GM21786 (cell line): ENCODE data around the gene PLEKHM1.

Source experiments
- ATAC-seq: cut with Tn5 transposase; IDR thresholded peaks from one replicate; pipeline ENCODE4 v1.9.1; 2021; ENCODE audit not compliant: unreplicated experiment

Gene PLEKHM1

GRCh38 chr17:45404870-45405249 lies 85.7 kb downstream of the PLEKHM1 start:
- no peak for ATAC-seq

DNA sequence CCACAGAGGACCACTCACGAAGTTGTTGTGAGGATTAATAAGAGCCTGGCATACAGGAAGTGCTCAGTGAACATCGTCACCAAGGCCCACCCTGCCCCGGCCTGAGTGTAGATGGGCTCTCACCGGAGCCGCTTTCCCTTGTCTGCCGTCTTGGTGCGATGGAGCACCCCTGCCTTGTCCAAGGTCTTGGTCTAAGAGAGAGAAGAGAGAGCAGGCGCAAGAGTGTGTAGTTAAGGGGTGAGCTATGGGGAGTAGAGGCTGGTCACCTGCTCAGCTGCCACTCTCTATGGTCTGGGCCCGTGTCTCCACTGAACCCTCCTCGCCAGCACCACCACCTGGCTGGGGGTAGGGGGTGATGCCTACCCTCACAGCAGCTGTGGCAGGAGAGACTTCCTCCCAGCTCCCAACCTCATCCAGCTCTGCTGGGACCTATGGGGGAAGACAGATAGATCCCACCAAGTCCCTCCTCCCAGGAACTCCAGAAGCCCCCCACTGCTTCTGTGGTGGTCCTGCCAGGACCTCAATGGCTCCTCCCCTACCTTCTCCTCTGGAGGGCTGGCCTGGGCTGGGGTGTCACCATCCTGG lies 86.5 kb downstream of the PLEKHM1 start:
- no peak for ATAC-seq

- ATAC-seq: no peak
These were observed 87.6 kb downstream of the PLEKHM1 start for GRCh38 chr17:45402916-45403315.

DNA sequence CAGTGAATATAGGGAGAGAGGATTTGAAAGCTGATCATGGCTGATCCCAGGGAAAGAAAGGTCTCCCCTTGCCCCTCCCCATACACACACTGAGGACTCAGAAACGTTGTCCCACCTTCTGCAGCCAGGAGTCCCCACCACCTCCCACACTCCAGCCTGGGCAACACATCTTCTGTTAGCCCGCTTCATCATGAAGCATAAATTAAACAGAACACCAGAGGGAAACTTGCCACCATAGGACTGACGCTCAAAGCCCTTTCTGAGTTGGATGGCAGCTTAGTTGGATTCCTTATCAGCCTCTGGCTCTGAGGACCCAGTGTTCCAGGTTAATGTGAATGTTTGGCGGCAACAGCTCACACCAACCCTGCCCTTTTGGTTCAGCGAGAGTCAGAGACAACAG lies 91.7 kb downstream of the PLEKHM1 start:
- ATAC-seq: no peak

GRCh38 chr17:45397796-45398195 lies 92.7 kb downstream of the PLEKHM1 start:
- ATAC-seq: no peak

- ATAC-seq: no peak
These were observed 93.9 kb downstream of the PLEKHM1 start for GRCh38 chr17:45396496-45397205.

- no peak for ATAC-seq
These were observed 94.7 kb downstream of the PLEKHM1 start for GRCh38 chr17:45395569-45396415.

DNA sequence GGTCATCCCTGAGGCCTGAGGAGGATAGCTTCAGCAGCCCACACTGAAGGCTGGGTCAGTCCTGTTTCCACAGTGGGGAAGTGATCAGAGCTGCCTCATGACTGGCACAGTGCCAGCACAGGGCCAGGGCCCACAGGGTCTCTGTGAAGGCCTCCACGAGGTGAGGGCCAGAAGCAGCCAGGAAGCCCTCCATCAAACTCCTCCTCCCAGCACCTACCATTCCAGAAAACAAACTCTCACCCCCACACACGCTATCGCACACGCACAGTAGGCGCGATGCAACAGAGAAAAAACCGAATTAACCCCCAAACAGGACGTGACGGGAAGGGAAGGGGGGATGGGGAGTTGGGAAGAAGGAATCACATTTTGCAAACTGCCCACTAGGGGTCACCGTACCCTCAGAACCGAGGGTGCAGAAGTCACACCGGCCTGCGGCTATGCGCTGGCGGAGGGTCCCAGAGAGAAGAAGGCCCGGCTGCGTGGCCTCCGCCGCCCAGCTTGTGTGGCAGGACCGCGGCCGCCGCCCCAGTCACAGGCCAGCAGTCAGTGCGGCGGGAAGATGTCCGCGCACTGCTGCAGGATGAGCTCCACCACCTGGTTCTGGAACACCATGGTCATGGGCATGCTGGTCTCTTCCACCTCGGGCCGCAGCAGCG lies 95.5 kb downstream of the PLEKHM1 start:
- ATAC-seq: no peak

DNA sequence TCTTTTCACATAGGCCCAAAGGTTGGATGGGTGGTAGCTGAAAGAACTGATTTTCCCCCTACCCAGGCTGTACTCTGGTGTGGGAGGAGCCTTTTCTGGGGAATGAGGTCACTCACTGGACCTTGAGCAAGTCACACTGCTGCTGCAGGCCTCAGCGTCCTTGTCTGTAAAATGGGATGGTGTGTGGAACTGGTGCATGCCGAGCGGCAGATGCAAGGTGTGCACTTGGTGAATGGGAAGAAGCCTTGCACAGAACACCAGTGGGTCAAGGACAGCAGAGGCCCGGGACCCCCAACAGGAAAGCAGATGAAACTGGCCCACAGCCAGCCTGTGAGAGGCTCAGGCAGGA lies 96.0 kb downstream of the PLEKHM1 start:
- ATAC-seq: no peak

DNA sequence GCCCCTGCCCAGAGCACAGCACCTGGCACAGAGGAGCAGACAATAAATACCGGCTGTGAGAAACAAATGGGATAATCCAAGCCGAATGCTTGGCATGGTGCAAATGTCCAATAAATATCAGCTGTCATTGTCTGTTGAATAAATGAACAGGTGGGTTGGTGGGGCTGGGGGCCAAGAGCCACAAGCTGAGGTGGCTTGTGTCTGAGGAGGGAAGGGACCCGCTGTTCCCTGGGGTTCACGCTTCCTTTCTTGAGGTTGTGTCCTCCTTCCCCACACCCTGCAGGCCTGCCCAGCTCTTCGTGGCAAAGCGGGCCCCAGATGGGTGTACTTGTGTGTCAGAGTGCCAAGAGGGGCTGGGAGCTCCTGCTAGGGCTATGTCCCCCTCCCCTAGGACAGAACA lies 96.4 kb downstream of the PLEKHM1 start:
- no peak for ATAC-seq

- no peak for ATAC-seq
These were observed 97.1 kb downstream of the PLEKHM1 start for GRCh38 chr17:45393411-45393810.

- ATAC-seq: no peak
These were observed 98.6 kb downstream of the PLEKHM1 start for GRCh38 chr17:45391918-45392317.

GRCh38 chr17:45391291-45391690 lies 99.2 kb downstream of the PLEKHM1 start:
- no peak for ATAC-seq

DNA sequence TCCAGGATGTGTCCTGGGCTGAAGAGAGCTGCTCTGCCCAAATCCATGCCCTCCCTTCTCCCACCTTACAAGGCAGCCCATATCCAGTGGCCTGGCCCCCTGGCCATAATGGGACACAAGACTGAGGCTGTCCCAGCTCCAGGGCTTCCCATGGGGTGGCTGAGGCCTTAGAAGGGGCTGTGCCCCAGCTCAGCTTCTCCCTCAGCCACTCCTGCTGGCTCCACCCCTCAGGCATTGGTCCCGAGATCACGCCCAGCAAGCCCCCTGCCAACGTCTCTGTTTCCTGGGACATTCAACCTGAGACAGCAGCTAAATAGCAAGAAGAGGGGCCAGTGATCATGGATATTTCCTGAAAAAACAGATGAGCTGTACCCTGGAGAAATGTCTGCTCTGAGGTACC lies 101.2 kb downstream of the PLEKHM1 start:
- ATAC-seq: no peak

GRCh38 chr17:45388604-45389325 lies 101.8 kb downstream of the PLEKHM1 start:
- ATAC-seq: no peak

DNA sequence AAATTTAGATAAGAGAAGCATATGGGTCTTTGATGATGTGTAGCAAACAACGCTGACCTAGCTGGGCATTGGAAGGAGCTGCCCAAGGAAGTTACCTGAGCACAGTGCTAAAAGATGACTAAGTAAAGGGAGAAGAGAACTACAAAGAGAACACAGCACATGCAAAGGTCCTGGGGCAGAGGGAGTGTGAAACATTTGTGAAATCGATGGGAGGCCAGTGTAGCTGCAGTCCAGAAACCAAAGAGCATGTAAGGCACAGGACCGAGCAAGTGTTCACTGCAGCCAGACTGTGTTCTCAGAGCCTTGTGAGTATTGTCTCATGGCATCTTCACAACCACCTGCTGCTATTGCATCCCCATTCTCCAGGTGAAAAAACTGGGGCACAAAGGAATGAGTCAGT lies 102.8 kb downstream of the PLEKHM1 start:
- ATAC-seq: no peak

- no peak for ATAC-seq
These were observed 104.3 kb downstream of the PLEKHM1 start for GRCh38 chr17:45386178-45386577.
